ENCODE results near the gene ADD1.
"Not testable (repeated sequence)": the region's sequence is repeated elsewhere in the genome, so short reads cannot be mapped to it uniquely, and the experiment has no call there.

ADD1 gene

GRCh38 chr4:2911868-2912267, 68.2 kb downstream of the ADD1 start:
- TF ChIP-seq, protein P1, sequence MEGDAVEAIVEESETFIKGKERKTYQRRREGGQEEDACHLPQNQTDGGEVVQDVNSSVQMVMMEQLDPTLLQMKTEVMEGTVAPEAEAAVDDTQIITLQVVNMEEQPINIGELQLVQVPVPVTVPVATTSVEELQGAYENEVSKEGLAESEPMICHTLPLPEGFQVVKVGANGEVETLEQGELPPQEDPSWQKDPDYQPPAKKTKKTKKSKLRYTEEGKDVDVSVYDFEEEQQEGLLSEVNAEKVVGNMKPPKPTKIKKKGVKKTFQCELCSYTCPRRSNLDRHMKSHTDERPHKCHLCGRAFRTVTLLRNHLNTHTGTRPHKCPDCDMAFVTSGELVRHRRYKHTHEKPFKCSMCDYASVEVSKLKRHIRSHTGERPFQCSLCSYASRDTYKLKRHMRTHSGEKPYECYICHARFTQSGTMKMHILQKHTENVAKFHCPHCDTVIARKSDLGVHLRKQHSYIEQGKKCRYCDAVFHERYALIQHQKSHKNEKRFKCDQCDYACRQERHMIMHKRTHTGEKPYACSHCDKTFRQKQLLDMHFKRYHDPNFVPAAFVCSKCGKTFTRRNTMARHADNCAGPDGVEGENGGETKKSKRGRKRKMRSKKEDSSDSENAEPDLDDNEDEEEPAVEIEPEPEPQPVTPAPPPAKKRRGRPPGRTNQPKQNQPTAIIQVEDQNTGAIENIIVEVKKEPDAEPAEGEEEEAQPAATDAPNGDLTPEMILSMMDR (IDR thresholded peaks at IDR 0.05; ENCODE audit: control insufficient read depth, insufficient read depth, low read depth, low read length, missing control alignments): no peak
- H3K4me3 ChIP-seq (ENCODE audit: control insufficient read depth, low read depth, low read length): no peak overlapping the region
- DNase-seq (ENCODE audit: low read depth): no peak

- H3K4me3 ChIP-seq (ENCODE audit: control insufficient read depth, low read depth, low read length): no peak overlapping the region
- TF ChIP-seq, protein P1 (IDR thresholded peaks at IDR 0.05; ENCODE audit: control insufficient read depth, insufficient read depth, low read depth, low read length, missing control alignments): no peak
- DNase-seq (ENCODE audit: low read depth): no peak
These were observed 69.5 kb downstream of the ADD1 start for GRCh38 chr4:2913168-2913567.

GRCh38 chr4:2914256-2915126, 70.8 kb downstream of the ADD1 start:
- TF ChIP-seq, protein P1 (IDR thresholded peaks at IDR 0.05; ENCODE audit: control insufficient read depth, insufficient read depth, low read depth, low read length, missing control alignments): no peak
- DNase-seq (ENCODE audit: low read depth): no peak
- no peak overlapping the region for H3K4me3 ChIP-seq (ENCODE audit: control insufficient read depth, low read depth, low read length)

- no peak for DNase-seq (ENCODE audit: low read depth)
- TF ChIP-seq, protein P1 (IDR thresholded peaks at IDR 0.05; ENCODE audit: control insufficient read depth, insufficient read depth, low read depth, low read length, missing control alignments): no peak
- no peak overlapping the region for H3K4me3 ChIP-seq (ENCODE audit: control insufficient read depth, low read depth, low read length)
These were observed 72.1 kb downstream of the ADD1 start for GRCh38 chr4:2915789-2916188.

DNA sequence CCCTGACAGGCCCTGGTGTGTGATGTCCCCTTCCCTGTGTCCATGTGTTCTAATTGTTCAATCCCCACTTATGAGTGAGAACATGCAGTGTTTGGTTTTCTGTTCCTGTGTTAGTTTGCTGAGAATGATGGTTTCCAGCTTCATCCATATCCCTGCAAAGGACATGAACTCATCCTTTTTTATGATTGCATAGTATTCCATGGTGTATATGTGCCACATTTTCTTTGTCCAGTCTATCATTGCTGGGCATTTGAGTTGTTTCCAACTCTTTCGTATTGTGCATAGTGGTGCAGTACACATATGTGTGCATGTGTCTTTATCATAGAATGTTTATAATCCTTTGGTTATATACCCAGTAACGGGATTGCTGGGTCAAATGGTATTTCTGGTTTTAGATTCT, 73.1 kb downstream of the ADD1 start:
- not testable (repeated sequence) for H3K4me3 ChIP-seq (ENCODE audit: control insufficient read depth, low read depth, low read length); DNase-seq (ENCODE audit: low read depth)

- DNase-seq (ENCODE audit: low read depth); H3K4me3 ChIP-seq (ENCODE audit: control insufficient read depth, low read depth, low read length): not testable (repeated sequence)
These were observed 74.7 kb downstream of the ADD1 start for GRCh38 chr4:2918300-2918699.

GRCh38 chr4:2918714-2919113, 75.1 kb downstream of the ADD1 start:
- not testable (repeated sequence) for DNase-seq (ENCODE audit: low read depth); H3K4me3 ChIP-seq (ENCODE audit: control insufficient read depth, low read depth, low read length)

DNA sequence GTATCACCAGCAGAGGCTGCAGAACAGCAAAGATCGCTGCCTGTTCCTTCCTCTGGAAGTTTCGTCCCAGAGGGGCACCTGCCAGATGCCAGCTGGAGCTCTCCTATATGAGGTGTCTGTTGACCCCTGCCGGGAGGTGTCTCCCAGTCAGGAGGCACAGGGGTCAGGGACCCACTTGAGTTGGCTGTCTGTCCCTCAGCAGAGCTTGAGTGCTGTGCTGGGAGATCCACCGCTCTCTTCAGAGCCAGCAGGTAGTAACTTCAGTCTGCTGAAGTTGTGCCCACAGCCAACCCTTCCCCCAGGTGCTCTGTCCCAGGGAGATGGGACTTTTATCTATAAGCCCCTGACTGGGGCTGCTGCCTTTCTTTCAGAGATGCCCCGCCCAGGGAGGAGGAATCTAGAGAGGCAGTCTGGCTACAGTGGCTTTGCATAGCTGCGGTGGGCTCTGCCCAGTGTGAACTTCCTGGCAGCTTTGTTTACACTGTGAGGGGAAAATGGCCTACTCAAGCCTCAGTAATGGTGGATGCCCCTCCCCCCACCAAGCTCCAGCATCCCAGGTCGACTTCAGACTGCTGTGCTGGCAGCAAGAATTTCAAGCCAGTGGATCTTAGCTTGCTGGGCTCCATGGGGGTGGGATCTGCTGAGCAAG, 78.9 kb downstream of the ADD1 start:
- not testable (repeated sequence) for H3K4me3 ChIP-seq (ENCODE audit: control insufficient read depth, low read depth, low read length); DNase-seq (ENCODE audit: low read depth)

DNA sequence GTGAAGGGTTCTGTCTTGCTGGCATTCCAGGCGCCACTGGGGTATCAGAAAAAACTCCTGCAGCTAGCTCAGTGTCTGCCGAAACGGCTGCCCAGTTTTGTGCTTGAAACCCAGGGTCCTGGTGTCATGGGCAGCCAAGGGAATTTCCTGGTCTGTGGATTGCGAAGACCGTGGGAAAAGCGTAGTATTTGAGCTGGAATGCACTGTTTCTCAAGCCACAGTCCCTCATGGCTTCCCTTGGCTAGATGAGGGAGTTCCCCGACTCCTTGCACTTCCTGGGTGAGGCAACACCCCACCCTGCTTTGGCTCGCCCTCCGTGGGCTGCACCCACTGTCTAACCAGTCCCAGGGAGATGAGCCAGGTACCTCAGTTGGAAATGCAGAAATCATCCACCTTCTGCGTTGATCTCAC, 79.5 kb downstream of the ADD1 start:
- H3K4me3 ChIP-seq (ENCODE audit: control insufficient read depth, low read depth, low read length): no peak overlapping the region
- TF ChIP-seq, protein P1 (IDR thresholded peaks at IDR 0.05; ENCODE audit: control insufficient read depth, insufficient read depth, low read depth, low read length, missing control alignments): no peak
- DNase-seq (ENCODE audit: low read depth): no peak

Measured in AG09309 (cell line).